Psoas muscle (tissue), 8 donors: ENCODE measurements around the gene EREG. TPM values are rescaled to one million over a fixed set of nuclear protein-coding genes. Genes with fewer than 3 reads are reported as not detected.

Experiments used
- ATAC-seq, 4 donors: fragments of 200-7000 bp; cut with Tn5 transposase; one replicate each; pipeline ENCODE4 v1.9.1; 2020; ENCODE audit warnings: moderate library complexity in 3 of 4, mild to moderate bottlenecking in 2 of 4
- DNase-seq, 2 donors: peaks; one replicate each; pipeline ENCODE4 v3.0.0-alpha.2; 2020
- H3K27ac ChIP-seq: fragments of 200-600 bp; one replicate; pipeline ENCODE4 v1.8.0; 2022
- H3K27me3 ChIP-seq, 3 donors: fragments of 200-600 bp in 1 of 3; one replicate each; pipeline versions ENCODE4 v1.6.1 to v1.8.0; 2013 to 2022; ENCODE audit warnings: low read length in 2 of 3, mild to moderate bottlenecking in 2 of 3, moderate library complexity in 1 of 3; ENCODE audit not compliant: insufficient read depth in 3 of 3
- H3K36me3 ChIP-seq, 2 donors: fragments of 200-600 bp in 1 of 2; one replicate each; pipeline versions ENCODE4 v1.6.1 to v1.8.0; 2013 to 2022; ENCODE audit warnings: low read depth in 1 of 2, mild to moderate bottlenecking in 1 of 2, moderate library complexity in 1 of 2; ENCODE audit not compliant: insufficient read depth in 1 of 2
- H3K4me1 ChIP-seq: fragments of 200-600 bp; one replicate; pipeline ENCODE4 v1.8.0; 2022
- H3K4me3 ChIP-seq: fragments of 200-600 bp; one replicate; pipeline ENCODE4 v1.8.0; 2022; ENCODE audit warnings: mild to moderate bottlenecking
- H3K9me3 ChIP-seq: fragments of 200-600 bp; one replicate; pipeline ENCODE4 v1.8.0; 2022
- CTCF ChIP-seq: fragments of 200-600 bp; IDR thresholded peaks from one replicate; pipeline ENCODE4 v1.8.0; 2022; ENCODE audit warnings: antibody characterized with exemption
- WGBS, 3 donors: extraction: QIAGEN DNeasy Blood & Tissue Kit; methylation state at CpG; one replicate each; pipeline versions ENCODE4 v1.1.6 to v1.1.7; 2013; 5-methylcytosine and 5-hydroxymethylcytosine counted together
- intact Hi-C, 2 donors: fragments of 100-400 bp; cut with DNase I; formaldehyde crosslinking; loops; one replicate each; pipeline versions ENCODE4 v1.11.0 to v1.14.2; 2022
- polyA plus RNA-seq, 3 donors: library from polyadenylated mRNA; stranded (reverse); fragments of 200-250 nt; gene quantifications; one replicate each; pipeline ENCODE4 v1.2.3, GENCODE V29; 2013
- total RNA-seq, 4 donors: library from RNA; stranded (reverse); fragmentation: NEBNext Ultra II Directional in 2 of 4; extraction: Animal tissue kit (Norgen Biotek cat#: 25700) in 2 of 4; gene quantifications; one replicate each; pipeline versions ENCODE4 v1.2.1 to v1.2.4, GENCODE V29; 2021 to 2023
- donor health status: healthy with polysubstance abuse.
- donor health status: DM: no; HTN: no; CAD: no; lungs with moderate emphysema.
- donor health status: Bipolar disorder and iron deficiency.
- donor health status: healthy.
- donor health status: DM: yes; HTN: yes; CAD: no.
- donor health status: DM: no; HTN: no; CAD: no.
- donor health status: DM: no; HTN: no; CAD: no.
- donor health status: DM: yes; HTN: yes; CAD: no.

EREG gene
- total and polyA plus RNA-seq, 7 donors = 0.03 to 0.20 TPM; not detected in 5

DNA sequence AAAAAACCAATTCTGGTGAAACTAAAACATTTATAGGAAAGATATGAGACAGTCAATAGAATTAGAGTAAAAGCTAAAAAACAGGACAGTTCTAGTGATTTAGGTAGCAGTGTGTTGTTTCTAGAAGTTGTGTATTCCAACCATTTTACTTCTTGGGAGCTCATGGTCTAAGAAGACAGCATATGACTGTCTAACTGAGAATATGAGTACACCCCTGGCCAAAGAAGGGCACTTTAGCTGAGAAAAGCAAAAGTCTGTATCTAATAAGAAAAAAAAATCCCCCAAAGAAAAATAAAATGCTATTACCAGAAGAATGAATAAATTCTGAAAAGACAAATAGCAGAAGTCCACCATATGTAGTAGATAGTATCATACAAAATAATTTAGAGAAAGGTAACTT is 26.4 kb downstream of the EREG start:
- ATAC-seq (no peak), DNase-seq (no peak)
- Histone ChIP-seq H3K27me3 (no peaks in the 10 kb centered on the region), H3K4me3 (no peak overlapping the region), H3K9me3 (no peaks in the 10 kb centered on the region), H3K4me1 (no peaks in the 10 kb centered on the region), H3K36me3 (no peaks in the 10 kb centered on the region), H3K27ac (no peak overlapping the region)
- TF ChIP-seq CTCF = no peak
- intact Hi-C loops = no loop called here

DNA sequence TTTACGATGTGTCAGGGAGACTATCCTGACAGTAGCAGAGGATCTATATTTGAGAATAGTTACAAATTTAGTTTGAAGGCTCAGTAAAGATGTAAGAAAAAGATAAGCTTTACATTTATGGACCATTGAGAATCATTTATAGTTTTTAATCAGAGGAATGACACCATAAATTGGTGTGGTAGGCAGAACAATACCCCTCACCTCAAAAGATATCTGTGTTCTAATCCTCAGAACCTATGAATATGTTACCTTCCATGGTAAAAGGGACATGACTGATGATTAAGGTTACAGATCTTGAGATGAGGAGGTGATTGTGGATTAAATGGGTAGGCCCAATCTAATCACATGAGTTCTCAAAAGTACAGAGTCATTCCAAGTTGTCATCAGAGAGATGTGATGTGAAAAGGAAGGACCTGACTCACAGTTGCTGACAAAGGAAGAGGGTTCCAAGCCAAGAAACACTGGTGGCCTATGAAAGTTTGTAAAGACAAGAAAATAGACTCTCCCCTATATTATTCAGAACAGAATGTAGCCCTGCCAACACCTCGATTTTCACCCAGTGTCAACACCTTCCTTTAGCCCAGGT is 27.0 kb downstream of the EREG start:
- intact Hi-C loops = no loop called here
- no peak overlapping the region for H3K4me3 ChIP-seq

DNA sequence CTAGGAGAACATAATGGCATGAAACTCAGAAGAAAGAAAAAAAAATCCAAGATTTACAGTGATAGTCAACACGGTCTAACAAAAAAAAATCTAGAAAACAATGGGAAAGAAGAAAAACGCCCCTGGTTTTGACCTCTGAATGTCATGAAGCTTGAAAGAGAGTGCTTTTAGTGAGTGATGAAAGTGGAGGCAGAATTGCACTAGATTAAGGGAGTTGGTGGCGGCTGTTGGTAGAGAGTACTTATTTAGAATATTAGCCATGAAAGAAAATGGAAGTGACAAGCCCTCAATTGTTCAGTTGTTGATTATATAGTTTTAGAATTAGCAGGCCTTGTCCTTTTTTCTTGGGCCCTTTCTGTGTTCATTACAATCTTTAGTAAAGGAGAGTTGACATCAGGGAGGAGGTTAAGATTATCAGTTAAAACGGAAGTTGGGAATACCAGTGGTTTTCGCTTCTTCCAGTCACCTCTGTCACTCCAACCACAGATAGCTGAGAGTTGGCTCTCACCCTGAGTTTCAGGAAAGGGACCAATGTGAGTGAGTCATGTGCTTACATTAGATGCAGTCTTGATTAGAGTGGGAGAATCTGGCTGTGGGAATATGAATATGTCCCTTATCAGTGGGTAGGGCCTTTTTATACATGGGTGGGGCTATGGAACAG is 29.7 kb downstream of the EREG start:
- 79 to 83% (median 82%) methylated on average over 5 of the region's 5 CpGs for WGBS, 3 donors
- Histone ChIP-seq H3K36me3 (no peaks in the 10 kb centered on the region), H3K4me3 (no peak overlapping the region), H3K27ac (no peak overlapping the region), H3K27me3 (no peaks in the 10 kb centered on the region), H3K9me3 (no peaks in the 10 kb centered on the region), H3K4me1 (no peaks in the 10 kb centered on the region)
- DNase-seq (no peak), ATAC-seq (no peak)
- intact Hi-C loops = no loop called here
- no peak for TF ChIP-seq CTCF

More for the DNA sequence above, 27.0 kb downstream of the EREG start:
- no peak for DNase-seq
- Histone ChIP-seq H3K4me1 (no peaks in the 10 kb centered on the region), H3K36me3 (no peaks in the 10 kb centered on the region), H3K27me3 (no peaks in the 10 kb centered on the region), H3K27ac (no peak overlapping the region), H3K9me3 (no peaks in the 10 kb centered on the region)
- ATAC-seq = no peak
- WGBS, 3 donors = 79 to 91% (median 89%) methylated on average over 2 of the region's 2 CpGs
- TF ChIP-seq CTCF = no peak

GRCh38 chr4:74395633-74396032 is 30.7 kb downstream of the EREG start:
- DNase-seq (no peak), ATAC-seq (no peak)
- Histone ChIP-seq H3K36me3 (no peaks in the 10 kb centered on the region), H3K27ac (no peak overlapping the region), H3K4me3 (no peak overlapping the region), H3K27me3 (no peaks in the 10 kb centered on the region), H3K9me3 (no peaks in the 10 kb centered on the region), H3K4me1 (no peaks in the 10 kb centered on the region)
- no peak for TF ChIP-seq CTCF
- intact Hi-C loops = no loop called here
- 12 to 14% (median 12%) methylated on average over 2 of the region's 2 CpGs for WGBS, 3 donors
